H1 (cell line): ENCODE results near the gene ASPA. TPM values are rescaled to one million over a fixed set of nuclear protein-coding genes. Genes with fewer than 3 reads are reported as not detected.

Experiments
- CTCF ChIA-PET: fragments of 300-600 bp; sonication (Branson Sonifier 250); formaldehyde crosslinking; loops from one replicate; lab custom pipeline; 2021; ENCODE audit not compliant: partially characterized antibody; lab: Charles Lee
- POLR2A ChIA-PET: fragments of 300-600 bp; sonication (Branson Sonifier 250); formaldehyde crosslinking; loops from one replicate; lab custom pipeline; 2021; ENCODE audit warnings: inconsistent platforms; ENCODE audit not compliant: partially characterized antibody; lab: Charles Lee
- DNase-seq, 2 experiments: peaks; one replicate each; pipeline versions ENCODE4 v3.0.0 to v3.0.0-alpha.2; 2010 to 2022; ENCODE audit warnings: low spot score in 2 of 2, low read depth in 1 of 2, mixed read lengths in 1 of 2
- FAIRE-seq: peaks from 2 replicates; lab custom pipeline; 2011; peaks lifted over from hg19 to GRCh38; lab: Jason Lieb, UNC
- H2AFZ ChIP-seq: 2 replicates; pipeline ENCODE4 v1.8.1; 2012; ENCODE audit warnings: low read length, inconsistent platforms
- H2AK5ac ChIP-seq: 2 replicates; pipeline ENCODE4 v1.6.1; 2013; ENCODE audit warnings: low read depth, low read length
- H2BK120ac ChIP-seq: replicated peaks from 2 replicates; pipeline ENCODE3; 2013; ENCODE audit warnings: low read depth, low read length, inconsistent platforms
- H2BK12ac ChIP-seq: 2 replicates; pipeline ENCODE4 v1.6.1; 2013; ENCODE audit warnings: low read depth, low read length
- H2BK15ac ChIP-seq: 2 replicates; pipeline ENCODE4 v1.6.1; 2013; ENCODE audit warnings: low read length
- H2BK20ac ChIP-seq: 2 replicates; pipeline ENCODE4 v1.6.1; 2013; ENCODE audit warnings: low read length
- H2BK5ac ChIP-seq: 2 replicates; pipeline ENCODE4 v1.6.1; 2013; ENCODE audit warnings: low read depth, low read length
- H3K14ac ChIP-seq: 2 replicates; pipeline ENCODE4 v1.6.1; 2013; ENCODE audit warnings: inconsistent platforms; ENCODE audit not compliant: insufficient read length
- H3K18ac ChIP-seq: 2 replicates; pipeline ENCODE4 v1.6.1; 2013; ENCODE audit warnings: low read length; ENCODE audit errors: extremely low read depth
- H3K23ac ChIP-seq: 2 replicates; pipeline ENCODE4 v1.6.1; 2013; ENCODE audit warnings: inconsistent platforms; ENCODE audit not compliant: insufficient read length
- H3K23me2 ChIP-seq: 2 replicates; pipeline ENCODE4 v1.6.1; 2013; ENCODE audit warnings: low read depth, low read length
- H3K27ac ChIP-seq: 2 replicates; pipeline ENCODE4 v1.6.1; 2011; ENCODE audit warnings: low read depth, low read length, inconsistent platforms
- H3K27me3 ChIP-seq, 4 experiments: replicated peaks in 1 of 4; 1 replicate in 1 of 4; 2 replicates in 3 of 4; pipeline versions ENCODE4 v1.6.1 to v1.8.1; 2011 to 2013; ENCODE audit warnings: low read length in 3 of 4, mild to moderate bottlenecking in 3 of 4, inconsistent platforms in 2 of 4, mixed read lengths in 2 of 4, moderate library complexity in 1 of 4; ENCODE audit not compliant: control insufficient read depth in 3 of 4, insufficient read depth in 3 of 4; ENCODE audit errors: extremely low read depth in 1 of 4
- H3K36me3 ChIP-seq, 4 experiments: 2 replicates each; pipeline versions ENCODE4 v1.6.1 to v1.8.1; 2011 to 2013; ENCODE audit warnings: mild to moderate bottlenecking in 4 of 4, low read length in 3 of 4, moderate library complexity in 2 of 4, control low read depth in 1 of 4, inconsistent platforms in 1 of 4; ENCODE audit not compliant: insufficient read depth in 4 of 4, control insufficient read depth in 2 of 4
- H3K4ac ChIP-seq: replicated peaks from 2 replicates; pipeline ENCODE3; 2013; ENCODE audit warnings: low read length, low read depth, mixed read lengths, inconsistent platforms; ENCODE audit not compliant: insufficient read length
- H3K4me1 ChIP-seq, 4 experiments: replicated peaks in 1 of 4; 1 replicate in 1 of 4; 2 replicates in 3 of 4; pipeline versions ENCODE4 v1.6.1 to v1.8.1; 2011 to 2013; ENCODE audit warnings: low read length in 3 of 4, inconsistent platforms in 2 of 4, mixed read lengths in 1 of 4; ENCODE audit not compliant: insufficient read depth in 4 of 4, control insufficient read depth in 3 of 4
- H3K4me2 ChIP-seq, 2 experiments: 2 replicates each; pipeline versions ENCODE4 v1.6.1 to v1.8.1; 2011 to 2013; ENCODE audit warnings: low read depth in 2 of 2, low read length in 2 of 2, control low read depth in 1 of 2, inconsistent platforms in 1 of 2, mild to moderate bottlenecking in 1 of 2; ENCODE audit not compliant: insufficient read depth in 1 of 2
- H3K4me3 ChIP-seq, 4 experiments: fragments of 200-600, 300-600 bp in 1 of 4; sonication (generic), shearing (Covaris generic), sonication (Bioruptor Twin) in 1 of 4; 2 replicates each; pipeline versions ENCODE4 v1.5.1 to v1.8.1; 2011 to 2016; ENCODE audit warnings: low read length in 4 of 4, low read depth in 3 of 4, control low read depth in 2 of 4, inconsistent platforms in 2 of 4, mild to moderate bottlenecking in 2 of 4, mixed read lengths in 1 of 4, moderate library complexity in 1 of 4; ENCODE audit not compliant: insufficient read depth in 2 of 4; ENCODE audit errors: extremely low read depth in 1 of 4
- H3K56ac ChIP-seq: replicated peaks from 2 replicates; pipeline ENCODE3; 2013; ENCODE audit warnings: low read depth, mild to moderate bottlenecking, mixed read lengths, low read length, inconsistent platforms; ENCODE audit not compliant: insufficient read length
- H3K79me1 ChIP-seq: 2 replicates; pipeline ENCODE4 v1.6.1; 2013; ENCODE audit warnings: low read depth, low read length, control low read depth
- H3K79me2 ChIP-seq, 2 experiments: 2 replicates each; pipeline versions ENCODE4 v1.6.1 to v1.8.1; 2012 to 2013; ENCODE audit warnings: low read length in 2 of 2, mild to moderate bottlenecking in 2 of 2, inconsistent platforms in 1 of 2; ENCODE audit not compliant: insufficient read depth in 2 of 2, control insufficient read depth in 1 of 2
- H3K9ac ChIP-seq, 4 experiments: replicated peaks in 1 of 4; 1 replicate in 1 of 4; 2 replicates in 3 of 4; pipeline versions ENCODE4 v1.6.1 to v1.8.1; 2011 to 2013; ENCODE audit warnings: low read depth in 3 of 4, low read length in 3 of 4, control low read depth in 2 of 4, mild to moderate bottlenecking in 2 of 4, moderate library complexity in 2 of 4, inconsistent platforms in 1 of 4; ENCODE audit errors: extremely low read depth in 1 of 4
- H3K9me3 ChIP-seq, 2 experiments: 2 replicates each; pipeline versions ENCODE4 v1.6.1 to v1.8.1; 2012 to 2013; ENCODE audit warnings: mild to moderate bottlenecking in 2 of 2, moderate library complexity in 2 of 2, control low read depth in 1 of 2, inconsistent platforms in 1 of 2, low read depth in 1 of 2, low read length in 1 of 2, mixed read lengths in 1 of 2; ENCODE audit not compliant: insufficient read depth in 2 of 2
- H4K20me1 ChIP-seq, 2 experiments: replicated peaks in 1 of 2; 2 replicates each; pipeline versions ENCODE3 to v1.8.1; 2011 to 2013; ENCODE audit warnings: inconsistent platforms in 2 of 2, low read length in 2 of 2, mild to moderate bottlenecking in 1 of 2; ENCODE audit not compliant: insufficient read depth in 2 of 2, control insufficient read depth in 1 of 2
- H4K5ac ChIP-seq: 2 replicates; pipeline ENCODE4 v1.6.1; 2013; ENCODE audit warnings: low read length, low read depth, mixed read lengths, inconsistent platforms; ENCODE audit not compliant: insufficient read length
- H4K8ac ChIP-seq: 2 replicates; pipeline ENCODE4 v1.8.0; 2013; ENCODE audit warnings: mild to moderate bottlenecking, moderate library complexity, low read length, inconsistent platforms; ENCODE audit not compliant: insufficient read depth; ENCODE audit errors: extremely low read depth
- H4K91ac ChIP-seq: replicated peaks from 2 replicates; pipeline ENCODE3; 2013; ENCODE audit warnings: low read length, mixed read lengths, inconsistent platforms; ENCODE audit not compliant: insufficient read length
- ASH2L ChIP-seq: fragments of 200-600, 300-600 bp; sonication (generic); IDR thresholded peaks from one replicate; pipeline ENCODE4 v1.7.1; 2017; ENCODE audit warnings: low read length
- ATF2 ChIP-seq: IDR thresholded peaks from 2 replicates; pipeline ENCODE4 v1.6.1; 2012; ENCODE audit warnings: low read length, inconsistent platforms
- GTF2F1 ChIP-seq: IDR thresholded peaks from 2 replicates; pipeline ENCODE4 v1.6.1; 2012; ENCODE audit warnings: low read depth, low read length, improper control_type of control experiment, borderline replicate concordance
- KDM5A ChIP-seq: fragments of 200-600 bp; IDR thresholded peaks from 2 replicates; pipeline ENCODE4 v1.7.1; 2012; ENCODE audit warnings: mild to moderate bottlenecking, low read length, inconsistent platforms, mixed read lengths
- MAFK ChIP-seq: IDR thresholded peaks from 2 replicates; pipeline ENCODE4 v1.6.1; 2012; ENCODE audit warnings: low read depth, mild to moderate bottlenecking, improper control_type of control experiment, low read length
- MAX ChIP-seq: IDR thresholded peaks from 2 replicates; pipeline ENCODE4 v1.6.1; 2012; ENCODE audit warnings: inconsistent platforms
- NANOG ChIP-seq: IDR thresholded peaks from 2 replicates; pipeline ENCODE4 v1.6.1; 2011; ENCODE audit warnings: low read length, low read depth, mild to moderate bottlenecking, inconsistent platforms; ENCODE audit not compliant: insufficient read depth, poor library complexity, severe bottlenecking
- RFX5 ChIP-seq: IDR thresholded peaks from 2 replicates; pipeline ENCODE4 v1.6.1; 2011; ENCODE audit warnings: low read depth, low read length, improper control_type of control experiment, borderline replicate concordance
- RNF2 ChIP-seq: fragments of 200-900, 300-1000 bp; sonication (generic); IDR thresholded peaks from 2 replicates; pipeline ENCODE4 v1.7.1; 2016; ENCODE audit warnings: borderline replicate concordance, low read depth, mild to moderate bottlenecking, antibody characterized with exemption, low read length; ENCODE audit not compliant: poor library complexity, severe bottlenecking; ENCODE audit errors: missing control alignments
- SIX5 ChIP-seq: IDR thresholded peaks from 2 replicates; pipeline ENCODE4 v1.6.1; 2011; ENCODE audit warnings: mild to moderate bottlenecking, low read depth, low read length
- SRF ChIP-seq: IDR thresholded peaks from 2 replicates; pipeline ENCODE4 v1.6.1; 2011; ENCODE audit warnings: mild to moderate bottlenecking, low read depth, low read length, moderate library complexity
- WGBS, 2 experiments: shearing (Covaris generic) in 1 of 2; methylation state at CpG; one replicate each; pipeline versions ENCODE4 v1.1.6 to v1.1.7; 2013 to 2015; ENCODE audit warnings: low lambda C conversion rate in 2 of 2, mixed read lengths in 2 of 2, inconsistent platforms in 1 of 2, low coverage in 1 of 2, missing lambda C conversion rate in 1 of 2; ENCODE audit not compliant: insufficient replicate concordance in 2 of 2, insufficient coverage in 1 of 2, insufficient read length in 1 of 2; ENCODE audit errors: extremely low coverage in 1 of 2, missing lambda C conversion rate in 1 of 2; 5-methylcytosine and 5-hydroxymethylcytosine counted together
- polyA plus RNA-seq, 7 experiments: library from polyadenylated mRNA; depleted of rRNA in 3 of 7; stranded (reverse) in 5 of 7; unstranded in 2 of 7; fragments of >200 nt in 5 of 7; fragments of 200-250 nt in 2 of 7; gene quantifications; 1 replicate in 5 of 7; 2 replicates in 1 of 7; 4 replicates in 1 of 7; pipeline versions ENCODE4 v1.2.1 to v1.2.3, GENCODE V29; 2011 to 2013; ENCODE audit warnings: missing spikeins in 2 of 7, mixed read lengths in 2 of 7
- total RNA-seq: library from RNA; stranded (reverse); fragmentation: NEBNext Ultra II Directional; extraction: Animal tissue kit (Norgen Biotek cat#: 25700); gene quantifications from 2 replicates; pipeline ENCODE4 v1.2.1, GENCODE V29; 2021

ASPA gene
- total and polyA plus RNA-seq, 2 of the 8 experiments (the other 6 are each of a cell fraction or from before 2014, with no cell fraction given) = 0.03 TPM; not detected in 1

DNA sequence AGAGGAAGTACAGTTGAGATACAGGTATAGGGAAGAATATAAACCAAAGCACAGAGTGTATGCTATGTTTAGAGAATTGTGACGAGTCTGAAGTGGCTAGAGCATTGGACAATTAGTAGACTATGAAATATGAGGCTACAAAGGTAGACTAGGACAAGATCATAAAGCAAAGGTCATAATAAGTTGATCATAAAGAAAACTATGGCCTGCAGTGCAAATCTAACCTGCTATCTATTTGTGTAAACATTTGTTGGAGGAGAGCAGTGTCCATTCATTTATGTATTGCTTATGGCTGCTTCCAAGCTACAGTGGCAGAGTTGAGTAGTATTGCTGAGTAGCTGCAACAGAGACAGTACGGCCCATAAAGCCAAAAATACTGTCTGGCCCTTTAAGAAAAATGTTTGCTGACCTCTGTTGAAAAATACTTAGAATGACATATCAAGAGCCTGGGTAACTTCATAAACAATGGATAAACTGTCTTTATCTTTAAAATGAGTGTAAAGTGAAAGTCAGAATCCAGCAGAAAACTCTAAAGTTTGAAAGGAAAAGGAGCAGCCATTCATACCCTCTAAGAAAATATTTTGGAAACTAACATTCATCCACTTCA, 27.6 kb upstream of the ASPA start:
- Histone ChIP-seq H3K23ac (no peak overlapping the region), H3K9ac (no peak overlapping the region), H2BK15ac (no peak overlapping the region), H4K91ac (no peak overlapping the region), H3K18ac (no peak overlapping the region), H3K14ac (no peak overlapping the region), H3K23me2 (no peaks in the 10 kb centered on the region), H4K8ac (no peak overlapping the region), H2AFZ (no peak overlapping the region), H2BK20ac (no peak overlapping the region), H4K20me1 (no peaks in the 10 kb centered on the region), H3K79me2 (no peaks in the 10 kb centered on the region), H2AK5ac (no peak overlapping the region), H3K27ac (no peak overlapping the region), H2BK120ac (no peak overlapping the region), H4K5ac (no peak overlapping the region), H3K4me3 (no peak overlapping the region), H3K56ac (no peak overlapping the region), H3K79me1 (no peaks in the 10 kb centered on the region), H3K4ac (no peak overlapping the region), H2BK5ac (no peak overlapping the region), H3K27me3 (peaks cover 0 to 1% (median 0%) of the 10 kb centered on the region in 4 experiments; a peak in 1 of 7 replicates), H2BK12ac (no peak overlapping the region), H3K4me2 (no peak overlapping the region), H3K9me3 (no peaks in the 10 kb centered on the region), H3K36me3 (no peaks in the 10 kb centered on the region), H3K4me1 (no peaks in the 10 kb centered on the region)
- FAIRE-seq (no peak), DNase-seq (no peak)
- CTCF ChIA-PET = interaction anchor here (1.3 kb wide), 1 partner anchor 10 kb away, joined by 3 read pairs; no protein-coding TSS in a partner anchor
- 93% methylated on average over 2 of the region's 2 CpGs; no CpG with 5 or more reads in 1 of the 2 experiments for WGBS, 2 experiments
- POLR2A ChIA-PET = no interaction called here
- TF ChIP-seq ATF2 (no peak), SRF (no peak), MAX (no peak), RNF2 (no peak), NANOG (no peak), ASH2L (no peak), SIX5 (no peak), RFX5 (no peak), GTF2F1 (no peak), MAFK (no peak), KDM5A (no peak)
